COLO829 (cell line): Measurements from ENCODE around the gene KPNA1.
"Not testable (repeated sequence)": the region's sequence is repeated elsewhere in the genome, so short reads cannot be mapped to it uniquely, and the experiment has no call there.

Experiments used
- DNase-seq: peaks from one replicate; pipeline ENCODE4 v3.0.0; 2012; ENCODE audit warnings: low spot score

KPNA1 gene

GRCh38 chr3:122519693-122520092 is 5.0 kb upstream of the KPNA1 start:
- no peak for DNase-seq

GRCh38 chr3:122516846-122517360 is 2.2 kb upstream of the KPNA1 start:
- no peak for DNase-seq

- no peak for DNase-seq
Observed at GRCh38 chr3:122515870-122516269, 1.1 kb upstream of the KPNA1 start.

GRCh38 chr3:122515020-122515468 is 305 bp upstream of the KPNA1 start:
- DNase-seq = no peak

GRCh38 chr3:122513386-122514122 is 1.2 kb downstream of the KPNA1 start:
- no peak for DNase-seq

GRCh38 chr3:122512284-122512683 is 2.5 kb downstream of the KPNA1 start:
- no peak for DNase-seq

GRCh38 chr3:122510878-122511535 is 3.7 kb downstream of the KPNA1 start:
- DNase-seq = peak; percentile 14

- not testable (repeated sequence) for DNase-seq
Observed at GRCh38 chr3:122508944-122509343, 5.8 kb downstream of the KPNA1 start.

- no peak for DNase-seq
Observed at GRCh38 chr3:122508135-122508914, 6.4 kb downstream of the KPNA1 start.

- no peak for DNase-seq
Observed at GRCh38 chr3:122506450-122506849, 8.3 kb downstream of the KPNA1 start.

- DNase-seq = no peak
Observed at GRCh38 chr3:122505676-122506075, 9.1 kb downstream of the KPNA1 start.

- DNase-seq = no peak
Observed at GRCh38 chr3:122502941-122503340, 11.8 kb downstream of the KPNA1 start.

- no peak for DNase-seq
Observed at GRCh38 chr3:122502139-122502538, 12.6 kb downstream of the KPNA1 start.

- not testable (repeated sequence) for DNase-seq
Observed at GRCh38 chr3:122500964-122501363, 13.8 kb downstream of the KPNA1 start.

- no peak for DNase-seq
Observed at GRCh38 chr3:122498152-122498551, 16.6 kb downstream of the KPNA1 start.

GRCh38 chr3:122497425-122497824 is 17.3 kb downstream of the KPNA1 start:
- peak; percentile 89 for DNase-seq

GRCh38 chr3:122496508-122496907 is 18.2 kb downstream of the KPNA1 start:
- no peak for DNase-seq

GRCh38 chr3:122493296-122493695 is 21.4 kb downstream of the KPNA1 start:
- DNase-seq = peak; percentile 45

GRCh38 chr3:122488262-122488973 is 26.3 kb downstream of the KPNA1 start:
- no peak for DNase-seq

GRCh38 chr3:122484985-122485384 is 29.8 kb downstream of the KPNA1 start:
- no peak for DNase-seq

- DNase-seq = no peak
Observed at GRCh38 chr3:122481390-122481789, 33.3 kb downstream of the KPNA1 start.

- no peak for DNase-seq
Observed at GRCh38 chr3:122476532-122476931, 38.2 kb downstream of the KPNA1 start.
